Erythroblast (primary cell): ENCODE measurements around the gene PSME1.

ENCODE experiments used
- GATA1 ChIP-seq: IDR thresholded peaks from 2 replicates; pipeline ENCODE4 v1.6.1; 2011; ENCODE audit warnings: low read depth, mild to moderate bottlenecking, control low read depth, low read length, moderate library complexity
- POLR2A ChIP-seq: IDR thresholded peaks from 2 replicates; pipeline ENCODE4 v1.6.1; 2011; ENCODE audit warnings: mild to moderate bottlenecking, low read length

DNA sequence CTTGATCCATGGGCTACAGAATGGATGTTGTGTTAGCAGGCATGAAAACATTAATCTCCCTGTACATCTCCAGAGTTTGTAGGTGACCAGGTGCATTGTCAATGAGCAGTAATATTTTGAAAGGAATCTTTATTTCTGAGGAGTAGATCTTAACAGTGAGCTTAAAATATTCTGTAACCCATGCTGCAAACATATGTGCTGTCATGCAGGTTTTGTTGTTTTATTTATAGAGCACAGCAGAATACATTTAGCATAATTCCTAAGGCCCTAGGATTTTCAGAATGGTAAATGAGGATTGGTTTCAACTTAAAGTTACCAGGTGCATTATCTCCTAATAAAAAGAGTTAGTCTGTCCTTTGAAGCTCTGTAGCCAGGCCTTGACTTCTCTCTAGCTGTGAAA, 9.1 kb upstream of the PSME1 start:
- TF ChIP-seq POLR2A (no peak), GATA1 (no peak)
